ENCODE measurements around the gene IMPDH1.
"Not testable (repeated sequence)": the region's sequence is repeated elsewhere in the genome, so short reads cannot be mapped to it uniquely, and the experiment has no call there.

Gene IMPDH1

DNA sequence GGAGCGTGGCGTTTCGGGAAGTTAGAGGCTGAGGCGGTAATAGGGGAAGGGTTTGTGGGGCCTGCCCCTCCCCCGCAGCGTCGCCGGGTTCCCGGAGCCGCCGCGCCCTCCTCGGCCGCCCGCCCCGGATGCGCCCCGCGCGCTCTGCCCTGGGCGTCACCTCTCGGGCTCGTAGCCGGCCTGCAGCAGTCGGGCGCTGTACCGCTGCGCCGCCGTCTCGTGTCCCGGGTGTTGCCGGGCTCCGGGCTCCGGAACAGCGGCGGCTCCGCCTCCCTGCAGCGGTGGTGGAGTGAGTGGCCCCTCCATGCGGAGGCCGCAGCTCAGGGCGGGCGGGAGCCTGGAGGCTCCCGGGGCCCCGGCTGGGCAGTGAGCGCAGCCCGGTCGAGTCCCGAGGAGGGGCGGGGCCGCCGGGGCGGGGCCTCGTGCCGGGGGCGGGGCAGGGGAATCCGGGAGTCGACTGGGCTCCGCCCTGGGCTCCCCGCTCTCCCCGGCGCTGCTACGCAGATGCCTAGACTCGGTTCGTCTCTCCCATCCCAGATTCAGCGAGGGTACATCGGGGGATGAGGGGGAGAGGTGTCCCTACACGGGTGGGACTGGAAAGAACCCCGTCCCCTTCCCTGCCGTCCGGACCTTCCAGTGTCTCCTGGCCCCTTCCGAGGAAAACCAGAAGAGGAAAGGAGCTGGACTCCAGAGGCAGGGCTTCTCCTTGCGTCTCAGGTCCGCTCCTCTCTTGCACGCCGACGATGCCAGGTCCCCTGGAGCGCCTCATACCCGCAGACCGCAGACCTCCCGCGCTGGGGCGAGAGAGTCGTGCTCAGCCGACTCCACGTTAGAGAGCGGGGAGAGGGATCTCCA, at the start of gene IMPDH1:
IMPDH1 (minus strand) TSS at position 387 of the 855 bp plus-strand sequence; CDS start at position 306, 81 bp downstream.
- DNase-seq, result peak; percentile 89

- peak; percentile 80 for DNase-seq
Measured at GRCh38 chr7:128459394-128459878, 49.7 kb upstream of the IMPDH1 start.

DNA sequence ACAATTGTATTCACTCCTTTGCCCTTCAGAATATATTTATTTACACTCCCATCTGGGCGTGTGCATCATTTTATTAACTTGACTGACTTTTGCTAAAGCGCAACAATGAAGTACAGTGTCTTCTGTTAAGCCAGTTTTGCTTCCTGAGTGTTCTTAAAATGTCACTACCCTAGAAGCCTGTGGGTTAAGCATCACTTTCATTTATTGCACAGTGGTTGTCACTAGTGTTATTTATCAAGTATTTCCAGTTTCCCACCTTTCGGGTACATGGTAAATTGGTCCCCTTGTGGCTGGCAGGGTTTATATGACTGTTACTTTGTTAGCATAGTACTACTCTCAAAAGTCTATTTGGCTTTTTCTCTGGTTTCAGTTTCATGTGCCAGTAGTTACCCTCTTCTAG, 49.2 kb upstream of the IMPDH1 start:
- peak; percentile 39 for DNase-seq

DNA sequence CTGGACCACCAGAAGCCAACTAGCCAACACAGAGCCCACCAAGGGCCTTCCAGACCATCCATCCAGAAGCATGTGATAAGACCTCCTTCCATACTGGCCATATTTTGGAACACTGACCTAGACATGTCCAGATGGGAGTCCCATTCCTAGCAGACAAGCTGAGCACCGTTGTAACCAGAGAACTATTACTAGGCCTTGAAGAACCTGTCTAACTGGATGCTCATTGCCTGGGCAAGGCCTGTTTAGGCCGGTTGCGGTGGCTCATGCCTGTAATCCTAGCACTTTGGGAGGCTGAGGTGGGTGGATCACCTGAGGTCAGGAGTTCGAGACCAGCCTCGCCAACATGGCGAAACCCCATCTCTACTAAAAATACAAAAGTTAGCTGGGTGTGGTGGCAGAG, 47.6 kb upstream of the IMPDH1 start:
- not testable (repeated sequence) for DNase-seq

GRCh38 chr7:128456255-128456725, 46.5 kb upstream of the IMPDH1 start:
- DNase-seq, result peak; percentile 66

GRCh38 chr7:128455543-128456254, 45.9 kb upstream of the IMPDH1 start, which contains the start of gene HILPDA:
TSS of gene HILPDA (plus strand) at chr7:128455878. CDS start at chr7:128457269, 1,391 bp downstream.
- DNase-seq, result peak; percentile 96

DNA sequence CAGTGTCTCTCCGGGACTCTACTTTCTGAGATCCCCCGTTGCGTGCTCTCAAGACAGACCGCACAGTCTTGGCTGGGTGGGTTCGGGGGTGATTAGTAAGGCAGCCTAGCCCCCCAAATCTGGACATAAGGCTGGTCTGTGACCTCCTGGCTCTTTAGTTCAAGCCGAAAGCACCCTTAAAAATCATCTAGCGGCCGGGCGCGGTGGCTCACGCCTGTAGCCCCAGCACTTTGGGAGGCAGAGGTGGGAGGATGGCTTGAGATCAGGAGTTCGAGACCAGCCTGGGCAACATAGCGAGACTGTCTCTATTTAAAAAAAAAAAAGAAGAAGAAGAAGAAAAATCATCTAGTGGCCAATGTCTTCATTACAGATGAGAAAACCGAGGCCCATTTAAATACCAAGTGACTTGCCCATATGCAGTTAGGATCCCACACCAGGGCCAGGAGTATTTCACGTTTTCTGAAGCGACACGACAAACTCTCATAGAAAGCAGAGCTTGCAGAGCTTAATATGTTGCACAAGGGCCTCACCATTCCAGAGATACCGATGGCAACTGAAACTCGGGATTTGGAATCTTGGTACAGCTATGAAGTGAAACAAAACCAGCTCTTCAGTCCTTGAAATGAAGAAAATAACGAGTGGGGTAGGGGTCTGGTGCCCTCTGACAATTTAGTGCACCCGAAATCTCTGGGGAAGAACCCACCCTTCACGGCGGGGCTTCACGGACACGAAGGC, 45.2 kb upstream of the IMPDH1 start:
- peak; percentile 55 for DNase-seq

DNA sequence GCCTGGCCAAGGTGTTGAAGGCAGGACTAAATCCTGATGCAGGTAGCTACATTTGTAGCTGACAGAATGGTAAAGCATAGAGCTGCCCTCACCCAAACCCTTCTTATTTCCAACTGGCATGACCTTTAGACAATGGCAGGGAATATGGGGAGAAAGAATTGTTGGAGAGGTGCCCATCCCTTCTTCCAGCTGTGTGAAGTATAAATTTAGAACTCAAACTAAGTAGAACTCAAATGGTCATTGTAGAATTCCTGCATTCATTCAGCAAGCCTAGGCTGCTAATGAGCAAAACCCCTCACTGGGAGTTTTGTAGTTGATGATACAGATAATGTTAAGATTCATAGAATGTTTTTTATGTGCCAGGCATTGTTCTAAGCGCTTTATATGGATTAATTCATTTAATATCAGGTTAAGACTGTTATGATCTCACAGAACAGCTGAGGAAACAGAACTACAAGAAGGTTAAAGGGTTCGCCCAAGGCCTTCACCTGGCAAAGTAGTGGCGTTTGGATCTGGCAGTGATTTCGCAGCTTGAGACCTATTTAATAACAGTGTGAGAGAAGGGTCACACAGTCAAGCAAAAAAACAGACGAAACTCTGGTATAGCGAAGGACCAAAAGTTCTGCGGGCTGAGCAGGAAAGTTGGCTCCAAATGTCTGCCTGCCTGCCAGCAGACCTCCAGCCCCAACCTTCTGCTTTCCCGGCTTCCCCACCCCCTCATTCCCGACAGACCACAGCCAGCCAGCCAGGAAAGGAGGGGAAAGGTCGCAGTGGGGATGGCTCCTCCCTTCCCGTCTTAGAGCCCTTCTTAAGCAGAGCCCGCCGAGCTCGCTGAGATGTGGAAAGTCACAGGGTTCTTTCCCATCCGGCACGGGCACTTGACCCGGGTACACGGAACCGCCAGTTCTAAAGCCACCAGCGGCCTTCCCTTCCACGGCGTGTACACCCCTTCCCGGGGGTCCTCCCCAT, 44.3 kb upstream of the IMPDH1 start:
- DNase-seq, result peak; percentile 59

GRCh38 chr7:128452552-128452951, 42.8 kb upstream of the IMPDH1 start:
- DNase-seq, result no peak

DNA sequence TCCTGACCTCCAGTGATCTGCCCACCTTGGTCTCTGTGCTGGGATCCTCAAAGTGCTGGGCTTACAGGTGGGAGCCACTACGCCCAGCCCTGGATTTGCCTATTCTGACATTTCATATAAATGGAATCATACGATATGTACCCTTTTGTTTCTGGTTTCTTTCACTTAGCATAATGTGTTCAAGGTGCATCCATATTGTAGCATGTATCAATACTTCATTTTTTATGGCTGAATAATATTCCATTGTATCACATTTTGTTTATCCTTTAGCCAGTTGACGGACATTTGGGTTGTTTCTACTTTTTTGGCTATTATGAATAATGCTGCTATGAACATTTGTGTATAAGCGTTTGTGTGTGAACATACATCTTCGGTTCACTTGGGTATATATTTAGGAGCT, 41.1 kb upstream of the IMPDH1 start:
- no peak for DNase-seq

DNA sequence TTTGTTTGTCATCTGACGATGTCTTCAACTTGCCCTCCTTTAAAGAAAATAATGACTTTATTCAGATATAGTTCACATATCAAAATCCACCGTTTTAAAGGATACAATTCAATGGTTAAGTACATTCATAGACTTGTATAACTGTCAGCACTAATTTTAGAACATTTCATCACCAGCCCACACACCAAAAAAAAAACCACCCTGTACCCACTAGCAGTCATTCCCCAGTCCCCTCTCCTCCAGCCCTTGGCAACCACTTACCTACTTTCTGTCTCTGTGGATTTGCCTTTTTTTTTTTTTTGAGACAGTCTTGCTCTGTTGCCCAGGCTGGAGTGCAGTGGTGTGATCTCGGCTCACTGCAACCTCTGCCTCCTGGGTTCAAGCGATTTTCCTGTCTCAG, 40.6 kb upstream of the IMPDH1 start:
- DNase-seq, result no peak

DNA sequence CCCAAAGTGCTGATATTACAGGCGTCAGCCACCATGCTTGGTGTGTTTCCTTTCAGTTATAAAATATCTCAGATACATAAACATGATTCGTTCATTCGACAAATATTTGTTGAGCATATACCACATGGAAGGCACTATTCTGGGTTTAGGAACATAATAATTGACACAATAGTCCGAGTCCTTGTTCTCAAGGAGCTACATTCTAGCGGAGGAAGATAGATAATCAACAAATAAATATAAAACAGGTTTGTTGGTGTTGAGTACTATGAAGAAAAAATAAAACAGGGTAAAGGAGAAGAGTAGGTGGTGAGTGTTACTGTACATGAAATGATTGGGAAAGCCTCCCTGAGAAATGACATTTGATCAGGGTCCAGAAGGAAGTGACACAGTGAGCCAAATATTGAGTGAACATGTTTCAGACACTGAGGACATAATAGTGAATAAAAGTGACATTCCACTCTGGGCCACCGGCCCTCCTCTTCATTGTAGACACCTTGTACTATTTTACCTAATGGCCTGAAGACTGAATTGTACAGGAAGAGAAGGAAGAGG, 39.0 kb upstream of the IMPDH1 start:
- DNase-seq, result no peak

DNA sequence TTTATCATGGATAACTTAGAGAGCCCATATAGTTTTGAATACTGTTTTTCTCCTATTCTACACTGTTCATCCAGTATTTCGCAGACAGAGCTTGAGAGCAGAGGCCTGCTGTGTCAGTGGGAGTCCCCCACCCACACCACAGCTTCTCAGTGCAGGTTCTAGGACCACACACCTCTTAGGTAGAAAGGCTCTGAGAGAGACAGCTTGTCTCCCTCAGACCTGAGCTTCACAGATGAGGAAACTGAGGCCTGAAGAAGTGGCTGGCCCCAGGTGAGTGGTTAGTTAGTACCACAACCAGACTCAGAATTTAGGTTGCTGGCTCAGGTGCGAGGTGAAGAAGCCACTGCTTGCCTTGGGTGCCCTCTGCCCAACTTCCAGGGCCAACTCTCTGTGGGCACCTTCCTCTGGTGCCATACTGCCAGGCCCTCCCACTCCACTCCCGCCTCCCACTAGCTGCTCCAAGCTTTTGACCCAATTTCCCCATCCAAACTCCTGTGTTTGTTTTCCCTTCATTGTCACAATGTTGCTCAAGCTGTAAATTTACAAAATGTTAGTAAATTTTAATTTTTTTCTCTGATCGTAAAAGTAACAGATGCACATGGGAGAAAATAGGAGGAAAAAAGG, 38.3 kb upstream of the IMPDH1 start:
- no peak for DNase-seq

DNA sequence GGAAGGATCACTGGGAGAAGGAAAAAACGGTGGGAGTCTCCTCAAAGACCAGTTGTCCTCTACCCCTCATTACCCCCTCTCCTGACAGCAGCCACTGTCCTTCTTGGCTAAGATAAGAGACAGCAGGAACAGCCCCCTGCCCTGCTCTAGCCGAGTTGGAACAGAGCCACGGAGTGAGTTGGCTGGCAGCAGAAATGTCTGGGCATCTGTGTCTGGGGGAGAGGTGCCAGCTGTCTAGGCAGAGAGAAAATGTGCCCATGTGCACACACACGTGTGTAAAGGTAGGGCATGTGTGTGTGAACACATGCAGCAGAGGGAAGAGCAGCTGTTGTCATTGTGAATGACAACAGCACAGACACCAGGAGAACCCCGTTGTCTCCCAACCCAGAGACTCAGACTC, 36.5 kb upstream of the IMPDH1 start:
- peak; percentile 87 for DNase-seq

DNA sequence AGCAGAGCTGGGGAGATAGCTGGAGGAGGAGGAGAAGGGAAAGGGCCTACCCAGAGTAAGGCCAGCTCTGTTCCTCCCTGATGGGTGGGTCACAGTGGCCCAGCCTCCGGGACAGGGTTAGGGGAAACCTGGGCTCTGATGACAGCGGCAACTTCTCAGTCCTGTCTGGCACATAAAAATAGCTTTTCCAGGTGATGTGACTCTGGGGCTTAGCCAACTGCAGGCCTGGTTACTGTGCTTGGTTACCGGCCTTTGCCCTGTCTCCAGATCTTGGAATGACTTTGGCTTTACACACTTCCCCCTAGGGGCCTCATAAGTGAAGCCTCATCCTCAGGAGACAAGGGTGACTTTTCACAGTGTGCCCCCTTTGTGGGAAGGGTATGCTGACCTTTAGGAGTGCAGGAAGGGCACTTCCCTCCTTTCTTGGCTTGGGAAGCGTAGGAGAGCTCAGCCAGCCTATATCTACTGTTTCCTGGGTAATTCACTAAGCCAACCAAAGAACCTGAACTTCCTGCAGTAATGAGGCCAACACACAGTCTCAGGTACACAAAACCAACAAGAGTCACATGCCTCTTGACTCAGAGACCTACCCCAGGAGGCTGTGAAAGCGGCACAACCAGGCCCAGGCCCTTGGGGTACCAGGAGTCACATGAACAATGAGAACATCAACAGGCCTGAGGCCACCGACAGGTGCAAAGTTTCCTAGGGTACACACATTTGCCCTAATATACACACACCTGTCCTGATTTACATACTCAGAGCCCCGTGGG, 34.2 kb upstream of the IMPDH1 start:
- DNase-seq, result peak; percentile 93

DNA sequence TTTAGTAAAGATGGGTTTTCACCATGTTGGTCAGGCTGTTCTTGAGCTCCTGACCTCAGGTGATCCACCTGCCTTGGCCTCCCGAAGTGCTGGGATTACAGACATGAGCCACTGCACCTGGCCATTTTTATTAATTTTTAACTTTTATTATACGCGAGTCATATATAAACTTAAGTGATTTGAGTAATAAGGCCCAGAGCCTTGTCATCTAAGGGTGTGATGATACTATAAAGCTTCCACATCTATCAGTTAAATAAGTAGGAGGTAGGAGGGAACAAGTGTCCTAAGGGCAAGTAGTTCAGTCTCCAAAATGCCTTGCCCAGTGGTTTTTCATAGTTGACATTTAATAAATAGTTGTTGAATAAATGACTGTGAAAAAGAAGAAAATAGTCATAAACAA, 32.6 kb upstream of the IMPDH1 start:
- no peak for DNase-seq

GRCh38 chr7:128437426-128438332, 27.9 kb upstream of the IMPDH1 start:
- no peak for DNase-seq

- DNase-seq, result peak; percentile 40
Measured at GRCh38 chr7:128435327-128435686, 25.5 kb upstream of the IMPDH1 start.

All from NCI-H69 (cell line).